AG09319 (cell line): ENCODE results near the gene ACOX2.

Source experiments
- DNase-seq: peaks from one replicate; pipeline ENCODE4 v3.0.0-alpha.2; 2010; ENCODE audit warnings: low read depth; ENCODE audit errors: extremely low read depth
- CTCF ChIP-seq: IDR thresholded peaks from 2 replicates; pipeline ENCODE4 v1.5.1; 2011; ENCODE audit warnings: low read depth, mild to moderate bottlenecking, inconsistent platforms, low read length, moderate library complexity

Gene ACOX2

DNA sequence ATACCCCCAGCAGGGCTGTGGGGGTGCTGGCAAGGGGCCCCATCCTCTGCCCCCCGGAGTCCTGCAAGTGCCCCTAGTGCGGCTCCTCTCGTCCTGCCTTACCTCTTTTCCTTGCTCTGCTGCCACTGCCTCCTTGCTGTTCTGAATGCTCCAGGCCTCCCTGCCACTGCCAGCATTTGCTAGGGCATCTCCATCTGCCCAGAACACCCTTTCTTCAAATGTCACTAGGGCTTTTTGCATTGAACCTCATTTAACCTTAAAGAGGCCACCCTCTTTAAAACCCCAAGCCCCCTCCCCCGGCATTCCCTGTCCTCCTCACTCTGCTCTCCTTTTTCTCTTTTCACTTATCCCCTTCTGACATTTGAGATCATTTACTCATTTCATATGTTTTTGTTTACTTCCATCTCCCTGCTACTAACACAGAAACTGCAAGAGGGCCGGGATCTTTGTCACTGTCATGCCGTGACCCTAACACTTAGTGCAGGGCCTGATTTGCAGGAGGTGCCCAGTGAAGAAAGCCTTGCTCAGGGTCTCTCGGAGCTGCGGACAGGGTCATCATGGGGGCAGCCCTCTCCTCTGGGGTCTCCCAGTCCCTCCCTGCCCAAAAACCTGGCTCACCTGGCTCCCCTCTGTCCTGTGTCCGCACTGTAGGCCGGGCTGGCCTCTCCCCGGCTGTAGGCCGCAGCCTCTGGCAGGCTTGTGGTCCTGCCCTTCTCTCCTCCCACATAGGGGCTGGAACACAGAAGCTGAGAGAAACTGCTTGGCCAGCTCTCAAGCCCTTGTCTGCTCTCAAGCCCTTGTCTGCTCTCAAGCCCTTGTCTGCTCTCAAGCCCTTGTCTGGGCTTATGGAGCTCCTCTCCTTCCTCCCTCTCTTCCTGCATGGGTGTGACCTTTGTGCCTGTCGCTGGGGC lies at the start of gene ACOX2:
ACOX2 (minus strand) TSS at position 690 of the 911 bp plus-strand sequence. CDS start 2,084 bp downstream, outside the sequence.
- DNase-seq: peak; percentile 48
- no peak for TF ChIP-seq CTCF

DNA sequence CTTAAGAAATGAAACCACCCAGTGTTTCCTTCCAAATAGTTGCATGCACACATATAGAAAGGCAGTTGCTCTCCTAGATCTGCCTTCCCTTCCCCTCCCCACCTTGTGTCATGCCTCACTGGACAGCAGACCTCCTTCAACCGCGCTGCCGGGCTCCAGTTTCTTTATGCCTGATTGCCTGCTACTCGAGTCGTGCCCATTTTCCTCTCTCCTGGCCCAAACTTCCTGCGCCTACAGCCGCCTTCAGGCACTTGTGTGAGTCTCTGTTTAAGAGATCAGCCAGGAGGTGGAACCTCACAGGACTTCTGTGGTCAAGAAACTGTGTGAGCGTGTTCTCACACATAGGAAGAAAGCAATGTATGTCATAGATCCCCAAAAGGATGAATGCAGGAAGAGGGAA lies 49.0 kb upstream of the ACOX2 start:
- no peak for TF ChIP-seq CTCF
- no peak for DNase-seq

GRCh38 chr3:58585005-58585786 lies 48.2 kb upstream of the ACOX2 start:
- DNase-seq: no peak
- TF ChIP-seq CTCF: peak; percentile 71

DNA sequence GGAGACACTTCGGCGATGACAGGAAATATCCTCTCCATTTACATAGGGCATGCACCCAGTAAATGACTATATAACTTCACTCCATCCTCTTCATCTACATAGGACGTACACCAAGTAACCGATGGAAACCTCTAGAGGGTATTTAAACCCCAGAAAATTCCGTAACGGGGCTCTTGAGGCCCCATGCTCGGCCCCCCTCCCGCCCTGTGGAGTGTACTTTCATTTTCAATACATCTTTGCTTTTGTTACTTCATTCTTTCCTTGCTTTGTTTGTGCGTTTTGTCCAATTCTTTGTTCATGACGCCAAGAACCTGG lies 47.7 kb upstream of the ACOX2 start:
- DNase-seq: no peak
- TF ChIP-seq CTCF: no peak

- no peak for TF ChIP-seq CTCF
- no peak for DNase-seq
These were observed 44.5 kb upstream of the ACOX2 start for GRCh38 chr3:58581328-58582091.

DNA sequence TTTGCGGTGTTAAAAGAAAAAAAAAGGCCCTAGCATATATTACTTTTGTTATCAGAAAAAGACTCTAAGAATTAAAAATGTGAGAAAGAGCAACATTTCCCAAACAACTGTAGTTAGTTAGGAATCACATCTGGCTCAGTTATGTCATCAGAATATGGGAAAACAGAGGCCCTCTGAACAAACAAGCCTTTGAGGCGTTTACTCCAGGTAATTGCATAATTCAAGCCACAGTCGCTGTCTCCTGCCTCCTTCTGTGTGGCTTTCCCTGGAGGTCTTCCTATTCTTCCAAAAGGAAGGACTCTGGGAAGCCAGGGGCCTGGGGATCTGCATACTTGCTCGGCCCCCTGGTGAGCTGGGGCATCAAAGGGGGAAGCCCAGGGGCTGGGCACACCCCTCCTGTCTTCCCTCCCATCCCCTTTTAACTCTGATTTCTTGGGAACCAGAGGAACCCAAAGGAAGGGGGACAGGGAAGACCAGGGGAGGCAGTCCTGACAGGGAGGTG lies 43.9 kb upstream of the ACOX2 start:
- no peak for TF ChIP-seq CTCF
- DNase-seq: no peak
